ENCODE results near the gene WDR35.

- TF ChIP-seq CTCF (IDR thresholded peaks at IDR 0.05; ENCODE audit: low read depth, low read length) (no peak), EZH2phosphoT487 (IDR thresholded peaks at IDR 0.05; ENCODE audit: low read depth) (no peak)
These were observed 47.7 kb downstream of the WDR35 start for GRCh38 chr2:19942199-19942598.
